HepG2 (cell line): Measurements from ENCODE around the gene WDR6. TPM values are rescaled to one million over a fixed set of nuclear protein-coding genes. Genes with fewer than 3 reads are reported as not detected.

ENCODE experiments used
- KDM5B ChIP-seq: sonication (generic); formaldehyde crosslinking; IDR thresholded peaks from 2 replicates; pipeline ENCODE4 v1.4.0; 2020; ENCODE audit warnings: missing genetic modification reagents, mild to moderate bottlenecking, borderline replicate concordance
- KIAA2018 ChIP-seq: sonication (generic); formaldehyde crosslinking; IDR thresholded peaks from 2 replicates; pipeline ENCODE4 v1.5.0; 2020; ENCODE audit warnings: mild to moderate bottlenecking, missing genetic modification reagents, borderline replicate concordance
- NKX3-1 ChIP-seq: sonication (generic); formaldehyde crosslinking; IDR thresholded peaks from 2 replicates; pipeline ENCODE4 v1.5.0; 2020; ENCODE audit warnings: missing genetic modification reagents
- NR0B2 ChIP-seq: sonication (generic); formaldehyde crosslinking; IDR thresholded peaks from 2 replicates; pipeline ENCODE4 v1.4.0; 2020; ENCODE audit warnings: mild to moderate bottlenecking, missing genetic modification reagents
- SPEN ChIP-seq: sonication (generic); formaldehyde crosslinking; IDR thresholded peaks from 2 replicates; pipeline ENCODE4 v1.5.1; 2020; ENCODE audit warnings: low read depth, mild to moderate bottlenecking, missing genetic modification reagents
- TCF7L2 ChIP-seq: IDR thresholded peaks from 2 replicates; pipeline ENCODE4 v1.6.1; 2011; ENCODE audit warnings: mild to moderate bottlenecking, low read depth, low read length, moderate library complexity
- TERF1 ChIP-seq: sonication (generic); formaldehyde crosslinking; IDR thresholded peaks from 2 replicates; pipeline ENCODE4 v1.8.0; 2022; ENCODE audit warnings: mild to moderate bottlenecking, missing genetic modification reagents, moderate library complexity
- TRIM22 ChIP-seq: fragments of 450-650 bp; IDR thresholded peaks from 2 replicates; pipeline ENCODE4 v1.6.1; 2017
- ZBTB37 ChIP-seq: sonication (generic); formaldehyde crosslinking; IDR thresholded peaks from 2 replicates; pipeline ENCODE4 v1.4.0; 2020; ENCODE audit warnings: mild to moderate bottlenecking, missing genetic modification reagents
- ZNF124 ChIP-seq: sonication (generic); formaldehyde crosslinking; IDR thresholded peaks from 2 replicates; pipeline ENCODE4 v1.4.0; 2020; ENCODE audit warnings: missing genetic modification reagents
- ZNF263 ChIP-seq: sonication (generic); formaldehyde crosslinking; IDR thresholded peaks from 2 replicates; pipeline ENCODE4 v1.4.0; 2020; ENCODE audit warnings: missing genetic modification reagents
- ZSCAN25 ChIP-seq: sonication (generic); formaldehyde crosslinking; IDR thresholded peaks from 2 replicates; pipeline ENCODE4 v1.8.0; 2022; ENCODE audit warnings: mild to moderate bottlenecking, missing genetic modification reagents
- ZSCAN31 ChIP-seq: sonication (generic); formaldehyde crosslinking; IDR thresholded peaks from 2 replicates; pipeline ENCODE4 v1.5.0; 2020; ENCODE audit warnings: low read depth, mild to moderate bottlenecking, missing genetic modification reagents
- ZSCAN9 ChIP-seq: IDR thresholded peaks from 2 replicates; pipeline ENCODE4 v1.6.1; 2016; ENCODE audit warnings: borderline replicate concordance
- polyA plus RNA-seq, 8 experiments: library from polyadenylated mRNA; depleted of rRNA in 3 of 8; stranded (reverse) in 7 of 8; unstranded in 1 of 8; fragments of >200 nt; fragmentation: Illumina TruSeq in 4 of 8; extraction: Trizol in 4 of 8; gene quantifications; 2 replicates each; pipeline versions ENCODE4 v1.2.1 to v1.2.3, GENCODE V29; 2011 to 2016; ENCODE audit warnings: low read depth in 4 of 8, missing spikeins in 1 of 8, mixed read lengths in 1 of 8; ENCODE audit not compliant: insufficient read depth in 1 of 8
- total RNA-seq, 5 experiments: library from RNA; depleted of rRNA; stranded (reverse); fragments of >200 nt; fragmentation: Illumina TruSeq; extraction: Trizol; gene quantifications; 2 replicates each; pipeline ENCODE4 v1.2.3, GENCODE V29; 2016; ENCODE audit warnings: low read depth in 1 of 5

WDR6 gene
- total and polyA plus RNA-seq, 2 of the 13 experiments (the other 11 are each of a cell fraction or from before 2014, with no cell fraction given), result 73.4 to 139 TPM

GRCh38 chr3:49007068-49007770 lies at the start of gene WDR6 (continued):
- TF ChIP-seq KIAA2018 (CRISPR knock-in tag), result no peak
- TF ChIP-seq ZBTB37 (CRISPR knock-in tag), result peak; percentile 42; the same call in 1 of the 2 replicates
- peak; percentile 49; the same call in 1 of the 2 replicates for TF ChIP-seq NR0B2 (CRISPR knock-in tag)
- TF ChIP-seq TERF1 (CRISPR knock-in tag), result no peak
- TF ChIP-seq ZNF124 (CRISPR knock-in tag), result no peak
- TF ChIP-seq ZSCAN25, result peak; percentile 6; the same call in 1 of the 2 replicates
- peak; percentile 59; the same call in 1 of the 2 replicates for TF ChIP-seq ZSCAN31 (CRISPR knock-in tag)
- TF ChIP-seq NKX3-1 (CRISPR knock-in tag), result peak; percentile 42; the same call in 1 of the 2 replicates
- peak; percentile 78 for TF ChIP-seq KDM5B (CRISPR knock-in tag)
- no peak for TF ChIP-seq TCF7L2
- no peak for TF ChIP-seq ZNF263 (CRISPR knock-in tag)
- TF ChIP-seq SPEN (CRISPR knock-in tag), result peak; percentile 75; the same call in 1 of the 2 replicates
- no peak for TF ChIP-seq TRIM22
- peak; percentile 83; the same call in 1 of the 2 replicates for TF ChIP-seq ZSCAN9 (CRISPR knock-in tag)
